ENCODE data around the gene FAM240B. TPM values are rescaled to one million over a fixed set of nuclear protein-coding genes. Genes with fewer than 3 reads are reported as not detected.
A peak's percentile ranks its signal among the peaks of the same experiment; 100 is the strongest.

The FAM240B gene
- total RNA-seq, 2 experiments from 2014 or later: not detected

DNA sequence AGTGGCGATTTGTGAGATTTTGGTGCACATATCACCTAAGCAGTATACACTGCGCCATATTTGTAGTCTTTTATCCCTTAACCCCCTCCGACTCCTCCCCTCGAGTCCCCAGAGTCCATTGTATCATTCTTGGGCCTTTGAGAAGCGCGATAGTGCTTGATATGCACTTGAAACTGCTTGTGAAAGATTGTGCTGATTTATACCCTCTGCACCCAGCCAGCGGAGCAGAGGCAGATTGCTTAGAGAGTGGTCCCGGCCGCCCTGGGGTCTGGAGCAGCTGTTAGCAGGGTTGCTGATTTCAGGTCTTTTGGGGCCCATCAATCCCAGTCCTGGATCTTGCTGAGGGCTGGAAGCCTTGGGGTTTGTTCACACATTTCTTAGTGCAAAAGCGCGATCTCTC lies 13.0 kb upstream of the FAM240B start:
- no peak for DNase-seq
- Mint-ChIP-seq H3K4me3 (no peak overlapping the region), H3K27ac (no peak overlapping the region), H3K27me3 (ENCODE audit: low read depth) (peaks cover 14% of the 10 kb centered on the region), H3K36me3 (ENCODE audit: low read depth) (no peaks in the 10 kb centered on the region), H3K4me1 (ENCODE audit: low read depth) (no peaks in the 10 kb centered on the region), H3K9me3 (no peaks in the 10 kb centered on the region)
- intact Hi-C loops (cut with micrococcal nuclease): no loop called here
- CTCF ChIA-PET: no interaction called here

DNA sequence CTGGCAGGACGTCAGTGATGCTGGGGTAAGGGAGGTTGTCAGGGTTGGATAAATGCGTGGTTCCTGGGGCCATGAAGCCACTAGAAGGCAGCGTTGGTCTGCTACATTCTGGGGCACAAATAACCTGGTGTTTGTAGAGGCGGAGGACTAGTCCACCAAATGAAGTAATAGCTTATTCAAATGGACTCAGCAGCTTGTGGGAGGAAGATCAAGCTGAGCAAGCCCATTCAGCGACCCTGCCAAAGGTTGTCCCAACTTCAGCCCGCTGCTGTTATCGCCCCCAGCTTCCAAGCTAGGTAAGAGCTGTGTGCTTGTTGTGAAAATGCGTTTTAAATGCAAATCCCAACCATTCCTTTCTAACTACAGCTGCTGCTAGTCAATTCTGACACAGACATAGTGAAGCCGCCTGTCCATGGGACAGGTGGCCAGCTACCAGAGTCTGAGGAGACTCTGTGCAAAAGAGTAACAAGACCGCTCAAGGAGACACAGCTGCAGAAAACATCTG lies 7.6 kb upstream of the FAM240B start:
- H3K4me1 Mint-ChIP-seq (ENCODE audit: low read depth): no peaks in the 10 kb centered on the region
- no peaks in the 10 kb centered on the region for H3K36me3 Mint-ChIP-seq (ENCODE audit: low read depth)
- H3K27me3 Mint-ChIP-seq (ENCODE audit: low read depth): peaks cover 15% of the 10 kb centered on the region
- H3K27ac Mint-ChIP-seq: no peak overlapping the region
- CTCF ChIA-PET: no interaction called here
- no peaks in the 10 kb centered on the region for H3K9me3 Mint-ChIP-seq
- DNase-seq: peak; percentile 25
- intact Hi-C loops (cut with micrococcal nuclease): no loop called here
- no peak overlapping the region for H3K4me3 Mint-ChIP-seq

DNA sequence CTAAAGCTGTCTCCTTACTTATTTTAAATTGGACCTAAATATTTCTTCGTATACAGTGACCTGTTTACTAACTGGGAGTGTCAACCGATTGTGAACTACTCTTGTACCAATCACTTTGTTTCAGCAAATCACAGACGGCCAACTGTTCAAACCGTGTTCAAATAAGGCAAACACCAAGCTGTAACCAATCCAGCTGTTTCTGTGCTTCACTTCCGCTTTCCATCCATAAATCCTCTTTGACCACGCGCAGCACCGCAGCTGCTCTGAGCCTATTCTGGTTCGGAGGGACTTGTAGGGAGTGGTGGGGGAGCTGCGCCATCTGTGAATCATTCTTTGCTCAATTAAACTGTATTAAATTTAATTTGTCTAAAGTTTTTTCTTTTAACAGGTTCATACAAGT lies 4.8 kb upstream of the FAM240B start:
- DNase-seq: no peak
- Mint-ChIP-seq H3K9me3 (no peaks in the 10 kb centered on the region), H3K36me3 (ENCODE audit: low read depth) (no peaks in the 10 kb centered on the region), H3K27me3 (ENCODE audit: low read depth) (peaks cover 8% of the 10 kb centered on the region), H3K4me1 (ENCODE audit: low read depth) (no peaks in the 10 kb centered on the region), H3K27ac (no peak overlapping the region), H3K4me3 (no peak overlapping the region)
- intact Hi-C loops (cut with micrococcal nuclease): no loop called here
- CTCF ChIA-PET: no interaction called here

- Mint-ChIP-seq H3K36me3 (ENCODE audit: low read depth) (no peaks in the 10 kb centered on the region), H3K4me3 (no peak overlapping the region), H3K27me3 (ENCODE audit: low read depth) (peaks cover 11% of the 10 kb centered on the region), H3K4me1 (ENCODE audit: low read depth) (no peaks in the 10 kb centered on the region), H3K9me3 (no peaks in the 10 kb centered on the region), H3K27ac (no peak overlapping the region)
- CTCF ChIA-PET: no interaction called here
- DNase-seq: no peak
- intact Hi-C loops (cut with micrococcal nuclease): no loop called here
Measured at GRCh38 chr9:38718148-38718547, 1.8 kb downstream of the FAM240B start.

DNA sequence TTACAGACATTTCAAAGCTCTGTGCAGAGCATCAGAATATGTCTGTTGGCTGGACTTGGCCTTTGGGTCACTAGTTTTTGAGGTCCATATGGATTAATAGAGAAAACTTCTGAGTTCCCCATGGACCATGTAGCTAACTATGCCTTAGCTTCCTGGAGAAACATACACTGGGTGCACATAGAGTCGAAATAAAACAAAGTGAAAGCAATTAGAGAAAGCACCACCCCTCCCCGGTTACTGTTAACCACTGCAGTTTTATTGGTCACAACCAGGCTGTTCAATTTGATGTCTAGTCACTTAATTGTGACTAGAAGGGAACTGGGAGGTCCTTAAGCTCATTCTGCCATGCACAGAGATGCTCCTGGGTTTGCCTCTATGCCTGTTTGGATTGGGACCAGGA lies 4.2 kb downstream of the FAM240B start:
- Mint-ChIP-seq H3K27me3 (ENCODE audit: low read depth) (peaks cover 23% of the 10 kb centered on the region), H3K27ac (no peak overlapping the region), H3K4me3 (no peak overlapping the region), H3K9me3 (no peaks in the 10 kb centered on the region), H3K36me3 (ENCODE audit: low read depth) (no peaks in the 10 kb centered on the region), H3K4me1 (ENCODE audit: low read depth) (no peaks in the 10 kb centered on the region)
- CTCF ChIA-PET: interaction anchor here (0.8 kb wide), 1 partner anchor 78 kb away, joined by 3 read pairs; no protein-coding TSS in a partner anchor
- DNase-seq: no peak
- intact Hi-C loops (cut with micrococcal nuclease): no loop called here

GRCh38 chr9:38713426-38713825 lies 6.5 kb downstream of the FAM240B start:
- Mint-ChIP-seq H3K27ac (no peak overlapping the region), H3K36me3 (ENCODE audit: low read depth) (no peaks in the 10 kb centered on the region), H3K9me3 (no peaks in the 10 kb centered on the region), H3K4me3 (no peak overlapping the region), H3K27me3 (ENCODE audit: low read depth) (peaks cover 26% of the 10 kb centered on the region), H3K4me1 (ENCODE audit: low read depth) (no peaks in the 10 kb centered on the region)
- no peak for DNase-seq
- intact Hi-C loops (cut with micrococcal nuclease): no loop called here
- CTCF ChIA-PET: interaction anchor here (1.4 kb wide), 1 partner anchor 93 kb away, joined by 3 read pairs; the partner anchor contains the start of gene ANKRD18A

DNA sequence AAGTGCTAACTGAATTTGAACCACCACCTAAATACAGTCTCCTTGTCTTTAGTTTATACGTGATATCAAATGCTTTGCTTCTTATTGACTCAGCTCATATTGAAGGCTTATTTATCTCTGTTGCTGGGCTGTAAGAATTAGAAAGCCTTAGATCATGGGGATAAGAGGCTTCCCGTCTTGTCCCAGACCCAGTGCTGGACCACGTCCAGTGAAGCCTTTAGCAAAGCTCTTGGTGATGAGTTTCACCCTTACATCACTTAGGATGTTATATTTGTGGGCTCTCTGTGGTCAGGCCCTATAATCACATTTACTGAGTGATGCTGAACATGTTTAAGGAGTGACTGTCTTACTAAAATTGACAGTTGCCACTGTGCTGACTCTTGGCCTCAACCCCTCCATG lies 11.2 kb downstream of the FAM240B start:
- no peak for DNase-seq
- CTCF ChIA-PET: interaction anchor here (1.4 kb wide), 1 partner anchor 88 kb away, joined by 4 read pairs; the partner anchor contains the start of gene ANKRD18A
- H3K36me3 Mint-ChIP-seq (ENCODE audit: low read depth): no peaks in the 10 kb centered on the region
- no peaks in the 10 kb centered on the region for H3K4me1 Mint-ChIP-seq (ENCODE audit: low read depth)
- H3K27me3 Mint-ChIP-seq (ENCODE audit: low read depth): peaks cover 23% of the 10 kb centered on the region
- H3K9me3 Mint-ChIP-seq: no peaks in the 10 kb centered on the region
- H3K4me3 Mint-ChIP-seq: no peak overlapping the region
- no peak overlapping the region for H3K27ac Mint-ChIP-seq
- intact Hi-C loops (cut with micrococcal nuclease): loop anchor here (5.0 kb wide), 1 partner anchor 86 kb away; the partner anchor contains the start of gene ANKRD18A

GRCh38 chr9:38707885-38708637 lies 11.9 kb downstream of the FAM240B start:
- H3K4me3 Mint-ChIP-seq: no peak overlapping the region
- CTCF ChIA-PET: interaction anchor here (1.4 kb wide), 1 partner anchor 88 kb away, joined by 4 read pairs; the partner anchor contains the start of gene ANKRD18A
- H3K4me1 Mint-ChIP-seq (ENCODE audit: low read depth): no peaks in the 10 kb centered on the region
- no peak overlapping the region for H3K27ac Mint-ChIP-seq
- H3K9me3 Mint-ChIP-seq: no peaks in the 10 kb centered on the region
- no peak for DNase-seq
- intact Hi-C loops (cut with micrococcal nuclease): loop anchor here (5.0 kb wide), 1 partner anchor 86 kb away; the partner anchor contains the start of gene ANKRD18A
- peaks cover 25% of the 10 kb centered on the region for H3K27me3 Mint-ChIP-seq (ENCODE audit: low read depth)
- H3K36me3 Mint-ChIP-seq (ENCODE audit: low read depth): no peaks in the 10 kb centered on the region

GRCh38 chr9:38706493-38706892 lies 13.4 kb downstream of the FAM240B start:
- no peaks in the 10 kb centered on the region for H3K9me3 Mint-ChIP-seq
- CTCF ChIA-PET: interaction anchor here (0.6 kb wide), 1 partner anchor 14 kb away, joined by 4 read pairs; no protein-coding TSS in a partner anchor

DNA sequence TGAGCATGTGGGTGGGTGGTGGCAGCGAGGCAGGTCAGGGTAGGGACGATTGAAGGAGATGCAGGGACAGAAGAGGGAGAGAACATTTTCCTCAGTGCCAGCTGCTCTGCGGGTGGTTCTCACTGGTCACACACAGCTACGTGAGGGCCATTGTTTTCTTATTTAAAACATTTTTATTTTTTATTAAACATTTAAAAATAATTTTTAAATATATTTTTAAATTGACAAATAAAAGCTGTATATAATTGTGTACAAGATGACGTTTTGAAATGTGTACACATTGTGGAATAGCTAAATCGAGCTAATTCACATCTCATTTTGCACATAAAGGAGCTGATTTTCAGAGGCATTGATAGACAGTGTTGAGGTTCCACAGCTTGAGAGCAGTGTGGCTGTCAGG lies 14.0 kb downstream of the FAM240B start:
- no peaks in the 10 kb centered on the region for H3K9me3 Mint-ChIP-seq
- intact Hi-C loops (cut with micrococcal nuclease): loop anchor here (5.0 kb wide), 1 partner anchor 84 kb away; the partner anchor contains the start of gene ANKRD18A
- CTCF ChIA-PET: interaction anchor here (0.6 kb wide), 1 partner anchor 14 kb away, joined by 3 read pairs; no protein-coding TSS in a partner anchor
- H3K4me1 Mint-ChIP-seq (ENCODE audit: low read depth): no peaks in the 10 kb centered on the region
- no peak overlapping the region for H3K27ac Mint-ChIP-seq
- no peak overlapping the region for H3K4me3 Mint-ChIP-seq
- no peaks in the 10 kb centered on the region for H3K36me3 Mint-ChIP-seq (ENCODE audit: low read depth)
- H3K27me3 Mint-ChIP-seq (ENCODE audit: low read depth): peaks cover 16% of the 10 kb centered on the region
- DNase-seq: no peak

More at GRCh38 chr9:38706493-38706892, 13.4 kb downstream of the FAM240B start:
- intact Hi-C loops (cut with micrococcal nuclease): loop anchor here (5.0 kb wide), 1 partner anchor 84 kb away; the partner anchor contains the start of gene ANKRD18A
- peaks cover 19% of the 10 kb centered on the region for H3K27me3 Mint-ChIP-seq (ENCODE audit: low read depth)
- H3K4me1 Mint-ChIP-seq (ENCODE audit: low read depth): no peaks in the 10 kb centered on the region
- H3K4me3 Mint-ChIP-seq: no peak overlapping the region
- no peak overlapping the region for H3K27ac Mint-ChIP-seq
- no peaks in the 10 kb centered on the region for H3K36me3 Mint-ChIP-seq (ENCODE audit: low read depth)
- DNase-seq: no peak

GRCh38 chr9:38700695-38701094 lies 19.2 kb downstream of the FAM240B start:
- Mint-ChIP-seq H3K36me3 (ENCODE audit: low read depth) (no peaks in the 10 kb centered on the region), H3K4me1 (ENCODE audit: low read depth) (no peaks in the 10 kb centered on the region), H3K4me3 (no peak overlapping the region), H3K27ac (no peak overlapping the region), H3K9me3 (no peaks in the 10 kb centered on the region), H3K27me3 (ENCODE audit: low read depth) (peaks cover 10% of the 10 kb centered on the region)
- DNase-seq: no peak
- CTCF ChIA-PET: no interaction called here
- intact Hi-C loops (cut with micrococcal nuclease): no loop called here

GRCh38 chr9:38699337-38699736 lies 20.6 kb downstream of the FAM240B start:
- H3K27me3 Mint-ChIP-seq (ENCODE audit: low read depth): peaks cover 8% of the 10 kb centered on the region
- H3K4me1 Mint-ChIP-seq (ENCODE audit: low read depth): no peaks in the 10 kb centered on the region
- CTCF ChIA-PET: no interaction called here
- H3K36me3 Mint-ChIP-seq (ENCODE audit: low read depth): no peaks in the 10 kb centered on the region
- DNase-seq: no peak
- no peak overlapping the region for H3K4me3 Mint-ChIP-seq
- intact Hi-C loops (cut with micrococcal nuclease): no loop called here
- no peak overlapping the region for H3K27ac Mint-ChIP-seq
- H3K9me3 Mint-ChIP-seq: no peaks in the 10 kb centered on the region
